T follicular helper cell (primary cell): ENCODE results near the gene MYOCD.

Source experiments
- DNase-seq: peaks from one replicate; pipeline ENCODE4 v3.0.0-alpha.2; 2020; ENCODE audit warnings: low read depth

MYOCD gene

GRCh38 chr17:12641084-12641483 lies 24.6 kb upstream of the MYOCD start:
- DNase-seq: no peak

- no peak for DNase-seq
These were observed 23.7 kb upstream of the MYOCD start for GRCh38 chr17:12642034-12642433.

- no peak for DNase-seq
These were observed 21.9 kb upstream of the MYOCD start for GRCh38 chr17:12643822-12644221.

GRCh38 chr17:12644623-12645022 lies 21.1 kb upstream of the MYOCD start:
- no peak for DNase-seq

- DNase-seq: no peak
These were observed 18.8 kb upstream of the MYOCD start for GRCh38 chr17:12646761-12647422.

DNA sequence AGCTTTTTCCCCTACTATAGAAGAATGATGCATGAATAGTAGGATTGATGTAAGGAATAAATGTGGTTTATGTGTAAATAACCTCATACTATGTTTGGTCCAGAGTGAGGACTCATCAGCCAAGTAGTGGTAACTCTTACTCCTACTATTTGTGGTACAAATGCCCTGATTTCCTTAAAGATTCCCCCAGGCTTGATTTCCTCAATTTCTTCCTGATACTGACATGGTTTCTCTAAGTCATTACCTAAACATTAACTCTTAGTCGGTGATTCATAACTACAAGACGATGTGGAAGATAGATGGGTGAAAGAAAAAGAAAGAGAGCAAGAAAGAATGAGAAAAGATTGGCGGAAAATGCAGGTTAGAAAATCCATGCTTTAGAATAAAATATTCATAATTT lies 17.2 kb upstream of the MYOCD start:
- no peak for DNase-seq

DNA sequence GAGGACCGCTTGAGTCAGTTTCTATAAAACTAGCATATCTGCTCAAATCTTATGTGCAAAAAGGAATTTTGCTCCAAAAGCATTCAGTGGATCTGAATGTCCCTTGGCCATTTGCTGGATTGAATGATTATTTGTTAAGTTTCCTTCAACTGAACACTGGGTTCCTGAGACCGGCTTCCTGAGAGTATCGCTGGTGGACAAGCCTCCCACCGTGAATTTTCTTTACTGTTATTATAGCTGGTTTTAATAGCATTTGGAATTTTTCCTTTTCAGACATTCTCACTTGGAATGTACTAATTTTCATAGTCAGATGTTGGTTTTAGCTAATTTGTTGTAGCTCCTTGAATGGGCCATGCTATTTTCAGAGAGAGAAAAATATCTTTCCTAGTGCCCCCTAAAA lies 9.8 kb upstream of the MYOCD start:
- DNase-seq: no peak

DNA sequence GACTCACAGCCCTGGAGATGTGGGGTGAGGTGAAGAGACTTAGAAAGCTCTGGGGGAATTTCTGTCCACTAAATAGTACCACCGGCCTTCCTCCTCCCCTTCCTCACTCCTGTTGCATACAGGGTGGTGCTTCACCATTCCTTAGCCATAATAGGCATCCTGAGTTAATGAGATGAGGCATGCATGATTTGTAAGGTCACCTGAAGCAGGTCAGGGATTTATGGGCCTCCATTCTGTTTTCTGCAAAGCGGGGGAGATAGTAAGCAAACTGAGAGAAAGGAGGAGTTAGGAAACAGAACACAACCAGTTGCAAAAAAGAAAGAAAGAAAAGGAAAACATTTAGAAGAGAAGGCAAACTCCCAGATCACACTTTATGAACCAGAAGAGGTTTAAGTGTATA lies 9.3 kb upstream of the MYOCD start:
- no peak for DNase-seq

DNA sequence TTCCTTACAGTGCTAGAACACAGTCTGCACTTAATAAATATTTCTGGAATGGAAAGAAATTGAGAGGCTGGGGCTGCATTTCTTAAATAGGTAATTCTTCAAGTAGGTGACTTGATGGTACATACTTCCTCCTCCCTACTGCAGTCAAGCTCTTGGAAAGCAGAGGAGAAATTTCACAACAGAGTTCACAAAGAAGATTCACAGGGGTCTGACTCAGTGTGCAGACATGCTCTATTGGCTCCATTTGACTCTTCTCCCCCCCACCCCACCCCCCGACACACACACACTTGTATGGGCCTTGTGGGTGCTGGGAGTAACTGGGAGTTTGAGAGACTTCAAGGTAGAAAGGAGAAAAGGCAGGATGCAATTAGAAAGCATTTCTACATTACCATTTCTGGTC lies 6.2 kb upstream of the MYOCD start:
- no peak for DNase-seq

- DNase-seq: no peak
These were observed 1.4 kb upstream of the MYOCD start for GRCh38 chr17:12664252-12664651.

- DNase-seq: no peak
These were observed 812 bp upstream of the MYOCD start for GRCh38 chr17:12664894-12665262.

DNA sequence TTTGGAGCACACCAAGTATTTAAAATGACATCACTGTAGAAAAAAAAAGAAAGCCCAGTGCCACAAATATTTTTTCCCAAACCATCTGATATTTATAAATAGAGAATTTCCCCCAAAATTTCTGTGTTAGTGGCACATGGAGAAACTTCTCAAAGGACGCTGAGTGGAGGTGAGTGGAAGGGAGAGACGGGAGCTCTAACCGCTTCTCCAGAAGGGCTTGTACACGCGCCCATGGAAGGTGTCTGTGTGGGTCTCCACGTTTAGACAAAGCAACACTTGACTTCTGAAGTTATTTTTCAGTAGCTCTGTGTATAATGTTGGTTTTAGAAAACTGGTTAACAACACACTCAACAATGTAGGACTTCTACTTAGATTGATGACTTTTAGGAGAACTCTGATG lies 1.0 kb downstream of the MYOCD start:
- no peak for DNase-seq

DNA sequence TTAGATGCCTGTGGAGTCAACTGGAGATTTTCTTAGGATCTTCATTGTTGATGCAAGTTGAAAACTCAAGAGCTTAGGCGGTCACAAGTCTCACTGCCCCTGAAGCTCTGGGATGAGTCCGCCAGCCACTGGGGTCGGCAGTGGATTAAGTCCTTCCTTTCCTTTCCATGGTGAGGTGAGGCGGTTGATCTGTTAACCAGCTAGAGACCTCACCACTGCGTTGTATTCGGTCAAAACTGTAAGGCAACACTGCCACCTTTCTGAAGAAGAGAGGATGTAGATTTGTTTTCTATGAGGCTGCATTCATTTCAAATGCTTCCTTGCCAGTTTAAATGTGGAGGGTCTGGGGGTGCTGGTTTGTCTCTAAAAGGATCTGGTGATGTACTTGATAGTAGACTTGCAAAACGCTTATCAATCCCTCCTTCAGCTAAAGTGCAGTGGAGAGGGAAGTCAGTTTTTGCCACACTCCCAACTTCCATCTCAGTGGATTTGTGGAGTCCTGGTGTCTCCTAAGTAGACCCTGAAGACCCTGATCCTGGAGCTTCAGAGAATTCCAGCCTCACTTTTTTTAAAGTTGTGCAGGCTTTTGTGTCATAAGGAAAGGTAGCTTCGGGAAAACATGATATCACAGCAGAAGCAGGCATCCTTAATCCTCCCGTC lies 1.7 kb downstream of the MYOCD start:
- no peak for DNase-seq

GRCh38 chr17:12671906-12672305 lies 6.2 kb downstream of the MYOCD start:
- no peak for DNase-seq

DNA sequence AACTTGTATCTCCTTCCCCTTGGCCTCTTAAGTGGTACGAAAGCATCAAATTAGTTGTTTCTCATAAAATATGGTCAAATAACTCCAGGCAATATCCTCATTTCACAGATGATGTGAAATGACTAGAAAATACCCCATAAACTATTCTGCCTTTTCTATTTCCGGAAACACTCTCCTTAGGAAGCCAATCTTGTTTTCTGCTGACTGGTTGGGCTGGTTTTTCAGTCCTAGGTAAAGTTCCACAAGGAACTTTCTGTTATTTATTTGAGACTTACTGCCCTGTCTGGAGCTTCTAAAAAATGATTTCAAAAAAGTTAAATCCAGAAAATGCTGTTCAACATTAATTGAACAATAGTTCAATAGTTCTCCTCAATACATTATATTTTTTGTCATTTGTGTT lies 7.3 kb downstream of the MYOCD start:
- no peak for DNase-seq

- DNase-seq: no peak
These were observed 8.1 kb downstream of the MYOCD start for GRCh38 chr17:12673788-12674187.

GRCh38 chr17:12680407-12680897 lies 14.8 kb downstream of the MYOCD start:
- DNase-seq: no peak

- DNase-seq: no peak
These were observed 15.3 kb downstream of the MYOCD start for GRCh38 chr17:12680993-12681392.

DNA sequence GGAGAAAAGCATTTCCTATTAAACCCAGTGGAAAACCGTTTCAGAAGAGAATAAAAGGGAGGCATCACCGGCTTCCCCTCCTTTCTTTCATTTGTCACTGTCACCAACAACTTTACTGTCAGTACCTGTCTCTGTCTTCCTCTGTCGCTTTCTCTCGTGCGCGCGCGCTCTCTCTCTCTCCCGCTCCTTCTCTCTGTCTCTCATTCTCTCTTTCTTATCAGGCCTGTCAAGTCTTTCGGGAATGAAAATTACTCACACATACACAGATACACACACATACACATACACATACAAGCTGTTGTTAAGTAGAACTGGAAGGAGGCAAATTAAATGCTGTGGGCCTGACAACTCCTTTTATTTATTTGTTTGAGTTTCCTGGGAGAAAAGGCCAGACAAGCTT lies 17.6 kb downstream of the MYOCD start:
- no peak for DNase-seq

GRCh38 chr17:12686486-12686885 lies 20.8 kb downstream of the MYOCD start:
- DNase-seq: no peak

DNA sequence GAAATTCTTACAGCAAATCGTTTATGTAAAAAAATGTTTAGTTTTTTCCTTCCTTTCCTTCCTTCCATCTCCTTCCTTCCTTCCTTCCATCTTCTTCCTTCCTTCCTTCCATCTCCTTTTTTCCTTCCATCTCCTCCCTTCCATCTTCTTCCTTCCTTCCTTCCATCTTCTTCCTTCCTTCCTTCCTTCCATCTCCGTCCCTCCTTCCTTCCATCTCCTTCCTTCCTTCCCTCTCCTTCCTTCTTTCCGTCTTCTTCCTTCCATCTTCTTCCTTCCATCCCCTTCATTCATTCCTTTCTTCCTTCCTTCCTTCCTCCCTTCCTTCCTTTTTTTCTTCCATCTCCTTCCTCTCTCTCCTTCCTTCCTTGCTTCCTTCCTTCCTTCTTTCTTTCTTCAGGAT lies 22.7 kb downstream of the MYOCD start:
- DNase-seq: no peak

- DNase-seq: no peak
These were observed 25.5 kb downstream of the MYOCD start for GRCh38 chr17:12691173-12691572.

DNA sequence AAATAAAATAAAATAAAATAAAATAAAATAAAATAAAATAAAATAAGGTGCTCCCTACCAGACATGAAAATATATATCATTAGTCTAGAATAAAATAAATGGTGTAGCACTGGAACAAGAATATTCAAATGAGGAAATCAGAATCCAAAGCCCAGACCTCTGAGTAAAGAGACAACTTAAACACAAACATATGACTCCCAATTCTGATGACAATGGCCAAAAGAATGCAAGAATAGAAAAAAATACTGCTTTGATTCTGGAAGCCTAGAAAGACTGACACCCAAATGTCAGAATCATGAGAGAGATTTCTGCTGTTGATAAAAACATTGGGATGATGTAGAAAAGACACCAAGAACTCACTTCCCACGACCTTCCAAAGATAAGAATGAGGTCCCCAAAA lies 27.9 kb downstream of the MYOCD start:
- no peak for DNase-seq

GRCh38 chr17:12706070-12706469 lies 40.4 kb downstream of the MYOCD start:
- DNase-seq: no peak
